Endothelial cell (in vitro differentiated cells): Measurements from ENCODE around the gene GTSE1. TPM values are rescaled to one million over a fixed set of nuclear protein-coding genes. Genes with fewer than 3 reads are reported as not detected.
A peak's percentile ranks its signal among the peaks of the same experiment; 100 is the strongest.

ENCODE experiments used
- DNase-seq: peaks from one replicate; pipeline ENCODE4 v3.0.0; 2021; ENCODE audit warnings: low spot score
- H3K27ac Mint-ChIP-seq: one replicate; pipeline ENCODE4 v1.8.0; 2021; ENCODE audit warnings: mixed read lengths, inconsistent platforms; ENCODE audit not compliant: unreplicated experiment
- H3K27me3 Mint-ChIP-seq: one replicate; pipeline ENCODE4 v1.8.0; 2021; ENCODE audit warnings: mild to moderate bottlenecking, moderate library complexity, mixed read lengths, inconsistent platforms; ENCODE audit not compliant: unreplicated experiment
- H3K36me3 Mint-ChIP-seq: one replicate; pipeline ENCODE4 v1.8.0; 2021; ENCODE audit warnings: mild to moderate bottlenecking, low read depth, mixed read lengths, inconsistent platforms; ENCODE audit not compliant: unreplicated experiment
- H3K4me1 Mint-ChIP-seq: one replicate; pipeline ENCODE4 v1.8.0; 2021; ENCODE audit warnings: mild to moderate bottlenecking, mixed read lengths, inconsistent platforms; ENCODE audit not compliant: unreplicated experiment
- H3K4me3 Mint-ChIP-seq: one replicate; pipeline ENCODE4 v1.8.0; 2021; ENCODE audit warnings: mild to moderate bottlenecking, mixed read lengths, inconsistent platforms; ENCODE audit not compliant: unreplicated experiment
- H3K9me3 Mint-ChIP-seq: one replicate; pipeline ENCODE4 v1.8.0; 2021; ENCODE audit warnings: mixed read lengths, inconsistent platforms; ENCODE audit not compliant: unreplicated experiment
- total RNA-seq: library from RNA; stranded (reverse); fragmentation: NEBNext Ultra II Directional; extraction: Animal tissue kit (Norgen Biotek cat#: 25700); gene quantifications from one replicate; pipeline ENCODE4 v1.2.1, GENCODE V29; 2021; ENCODE audit not compliant: unreplicated experiment
- TF ChIP-seq, protein P1 (sequence below): fragments of 200-600 bp; sonication (generic); IDR thresholded peaks from one replicate; pipeline ENCODE4 v1.5.0; 2021; ENCODE audit warnings: antibody characterized with exemption; ENCODE audit not compliant: unreplicated experiment

Gene GTSE1
- total RNA-seq, 1 donor from 2014 or later: 8.2 TPM

DNA sequence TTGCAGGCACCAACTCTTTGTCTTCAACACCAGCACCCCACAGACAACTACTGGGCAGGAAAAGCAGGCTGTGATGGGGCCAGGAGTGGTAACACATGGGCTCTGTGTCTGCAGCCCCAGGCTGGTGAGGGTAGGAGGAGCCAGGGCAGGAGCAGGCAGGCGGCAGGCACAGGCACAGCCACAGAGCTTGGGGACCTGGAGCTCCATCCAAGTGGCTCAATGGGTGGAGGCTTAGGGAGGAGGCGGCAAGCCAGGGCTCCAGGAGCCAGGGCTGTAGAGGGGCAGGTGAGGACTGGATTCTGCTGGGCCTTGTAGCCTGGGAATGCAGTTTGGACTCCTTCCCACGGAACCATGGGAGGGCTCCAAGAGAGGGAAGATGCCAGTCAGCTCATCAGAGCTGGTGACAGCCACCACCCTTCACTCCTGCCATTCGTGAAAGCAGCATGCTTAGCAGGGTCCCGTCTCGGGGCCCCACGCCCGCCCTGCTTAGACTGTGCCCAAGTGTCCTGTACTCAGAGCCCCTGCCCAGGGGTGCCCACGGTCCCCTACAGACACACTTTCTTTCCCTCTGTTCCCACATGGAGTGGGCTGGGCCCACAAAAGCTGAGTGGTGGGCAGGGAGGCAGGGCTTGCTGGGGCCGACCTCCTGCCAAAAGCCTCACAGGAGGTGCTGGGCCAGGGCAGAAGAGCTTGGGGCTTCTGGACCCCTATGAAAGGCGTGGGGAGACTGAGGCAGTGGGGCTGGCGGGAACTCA, 16.4 kb upstream of the GTSE1 start:
- Mint-ChIP-seq H3K27me3 (no peaks in the 10 kb centered on the region), H3K36me3 (peaks cover 42% of the 10 kb centered on the region), H3K4me3 (no peak overlapping the region), H3K27ac (no peak overlapping the region), H3K9me3 (no peaks in the 10 kb centered on the region), H3K4me1 (no peaks in the 10 kb centered on the region)
- TF ChIP-seq, protein P1, sequence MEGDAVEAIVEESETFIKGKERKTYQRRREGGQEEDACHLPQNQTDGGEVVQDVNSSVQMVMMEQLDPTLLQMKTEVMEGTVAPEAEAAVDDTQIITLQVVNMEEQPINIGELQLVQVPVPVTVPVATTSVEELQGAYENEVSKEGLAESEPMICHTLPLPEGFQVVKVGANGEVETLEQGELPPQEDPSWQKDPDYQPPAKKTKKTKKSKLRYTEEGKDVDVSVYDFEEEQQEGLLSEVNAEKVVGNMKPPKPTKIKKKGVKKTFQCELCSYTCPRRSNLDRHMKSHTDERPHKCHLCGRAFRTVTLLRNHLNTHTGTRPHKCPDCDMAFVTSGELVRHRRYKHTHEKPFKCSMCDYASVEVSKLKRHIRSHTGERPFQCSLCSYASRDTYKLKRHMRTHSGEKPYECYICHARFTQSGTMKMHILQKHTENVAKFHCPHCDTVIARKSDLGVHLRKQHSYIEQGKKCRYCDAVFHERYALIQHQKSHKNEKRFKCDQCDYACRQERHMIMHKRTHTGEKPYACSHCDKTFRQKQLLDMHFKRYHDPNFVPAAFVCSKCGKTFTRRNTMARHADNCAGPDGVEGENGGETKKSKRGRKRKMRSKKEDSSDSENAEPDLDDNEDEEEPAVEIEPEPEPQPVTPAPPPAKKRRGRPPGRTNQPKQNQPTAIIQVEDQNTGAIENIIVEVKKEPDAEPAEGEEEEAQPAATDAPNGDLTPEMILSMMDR: no peak
- DNase-seq: no peak

DNA sequence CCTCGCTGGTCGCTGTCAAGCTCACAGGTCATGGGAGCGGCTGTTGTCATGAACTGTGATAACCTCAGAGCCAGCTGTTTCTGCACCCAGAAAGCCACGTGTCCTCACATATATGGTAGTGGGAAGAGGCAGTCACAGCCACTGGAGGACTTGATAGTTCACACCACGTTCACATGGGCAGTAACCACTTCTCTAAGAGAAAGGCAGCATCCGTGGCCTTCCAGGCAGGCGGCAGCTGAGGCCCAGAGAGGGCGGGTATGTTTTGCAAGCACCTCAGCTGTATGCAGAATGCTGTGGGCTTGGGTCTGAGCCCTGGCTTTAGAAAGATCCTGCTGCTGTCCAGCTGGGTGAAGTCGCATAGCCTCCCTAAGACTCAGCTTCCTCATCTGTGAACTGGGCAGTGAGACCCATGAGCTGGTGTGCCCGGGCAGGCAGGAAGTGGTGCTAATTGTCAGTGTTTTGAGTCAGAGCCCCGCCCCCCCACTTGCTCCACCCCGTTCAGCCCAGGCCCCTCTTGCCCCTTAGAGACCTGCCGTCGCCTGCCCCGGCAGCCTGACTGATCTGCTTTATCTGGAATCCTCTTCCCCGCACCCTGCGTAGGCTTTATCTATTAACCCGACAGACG, 15.6 kb upstream of the GTSE1 start:
- Mint-ChIP-seq H3K4me1 (no peaks in the 10 kb centered on the region), H3K4me3 (peak overlapping the region; percentile 67), H3K27ac (no peak overlapping the region), H3K27me3 (peaks cover 3% of the 10 kb centered on the region), H3K9me3 (no peaks in the 10 kb centered on the region), H3K36me3 (peaks cover 41% of the 10 kb centered on the region)
- no peak for DNase-seq
- TF ChIP-seq, protein P1: no peak

DNA sequence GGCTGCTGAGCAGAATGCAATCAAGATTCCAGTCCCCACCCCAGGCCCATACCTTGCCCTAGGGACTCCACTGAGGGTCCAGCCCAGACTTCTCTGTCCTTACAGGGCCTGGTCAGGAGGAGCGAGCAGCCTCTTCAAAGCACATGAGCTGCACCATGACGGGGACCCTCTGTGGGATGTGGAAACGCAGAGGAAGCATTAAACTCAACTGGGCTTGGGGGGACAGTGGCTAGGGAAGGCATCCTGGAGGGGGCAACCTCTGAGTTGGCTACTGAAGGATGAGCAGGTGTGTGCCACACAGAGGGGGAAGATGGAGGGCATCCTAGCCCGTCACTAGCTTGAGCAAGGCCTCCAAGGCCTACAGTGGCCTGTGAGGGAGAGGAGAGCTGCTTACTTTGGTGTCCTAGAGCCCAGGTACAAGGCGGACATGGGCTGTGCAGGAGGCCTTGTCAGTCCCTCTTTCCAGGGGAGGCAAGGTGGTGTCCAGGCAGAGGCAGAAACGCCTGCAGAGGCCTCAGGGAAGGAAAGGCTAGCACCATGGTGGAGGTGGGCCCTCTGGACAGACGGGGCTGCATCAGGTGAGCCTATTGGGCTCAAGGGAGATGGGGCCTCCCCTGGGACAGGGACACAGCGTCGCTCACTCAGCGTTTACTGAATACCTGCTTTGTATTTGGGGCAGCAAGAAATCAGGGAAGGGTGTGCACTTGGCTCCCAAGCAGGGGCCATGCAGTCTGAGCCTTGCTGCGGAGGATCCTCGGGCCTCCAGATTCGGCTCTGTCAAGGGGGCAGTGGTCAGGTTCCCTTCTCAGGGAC, 14.6 kb upstream of the GTSE1 start:
- no peaks in the 10 kb centered on the region for H3K4me1 Mint-ChIP-seq
- no peak overlapping the region for H3K27ac Mint-ChIP-seq

DNA sequence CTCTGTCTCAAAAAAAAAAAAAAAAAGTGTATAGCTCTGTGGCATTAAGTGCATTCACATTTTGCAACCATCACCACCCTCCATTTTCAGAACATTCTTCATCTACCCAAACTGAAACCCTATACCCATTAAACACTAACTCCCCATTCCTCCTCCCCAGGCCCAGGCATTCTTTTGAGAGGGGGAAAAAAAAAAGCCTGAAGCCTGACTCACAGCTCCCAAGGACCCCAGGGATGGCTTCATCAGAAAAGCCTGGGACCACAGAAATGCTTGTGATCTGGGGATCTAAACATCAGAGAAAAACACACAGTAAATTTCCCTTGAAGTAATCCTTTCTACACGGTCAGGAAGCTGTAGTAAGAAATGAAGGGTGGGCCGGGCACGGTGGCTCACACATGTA, 10.7 kb upstream of the GTSE1 start:
- Mint-ChIP-seq H3K4me3 (peak overlapping the region; percentile 77), H3K36me3 (peaks cover 37% of the 10 kb centered on the region), H3K4me1 (peaks cover 9% of the 10 kb centered on the region), H3K9me3 (no peaks in the 10 kb centered on the region), H3K27ac (no peak overlapping the region), H3K27me3 (peaks cover 10% of the 10 kb centered on the region)
- TF ChIP-seq, protein P1: no peak
- DNase-seq: no peak

More for the DNA sequence above, 14.6 kb upstream of the GTSE1 start:
- H3K27me3 Mint-ChIP-seq: peaks cover 3% of the 10 kb centered on the region
- TF ChIP-seq, protein P1: no peak
- H3K36me3 Mint-ChIP-seq: peaks cover 41% of the 10 kb centered on the region
- H3K9me3 Mint-ChIP-seq: no peaks in the 10 kb centered on the region
- no peak for DNase-seq
- H3K4me3 Mint-ChIP-seq: peak overlapping the region; percentile 67
